Ovary (tissue), 9 donors: ENCODE measurements around the gene KIAA1328. TPM values are rescaled to one million over a fixed set of nuclear protein-coding genes. Genes with fewer than 3 reads are reported as not detected.

ENCODE experiments used
- DNase-seq, 5 donors: peaks; one replicate each; pipeline ENCODE4 v3.0.0-alpha.2; 2019 to 2020
- H3K27ac ChIP-seq, 2 donors: fragments of 200-600 bp; one replicate each; pipeline versions ENCODE4 v1.5.1 to v1.8.0; 2019 to 2022
- H3K27me3 ChIP-seq: fragments of 200-600 bp; one replicate; pipeline ENCODE4 v1.8.0; 2022
- H3K36me3 ChIP-seq: fragments of 200-600 bp; sonication (generic); one replicate; pipeline ENCODE4 v1.5.1; 2019
- H3K4me1 ChIP-seq: one replicate; pipeline ENCODE4 v1.8.1; 2013; ENCODE audit warnings: mild to moderate bottlenecking, moderate library complexity; ENCODE audit not compliant: insufficient read depth
- H3K4me3 ChIP-seq: fragments of 200-600 bp; sonication (generic); one replicate; pipeline ENCODE4 v1.5.1; 2017
- H3K9me3 ChIP-seq, 2 donors: fragments of 200-600 bp in 1 of 2; sonication (generic) in 1 of 2; one replicate each; pipeline versions ENCODE4 v1.5.1 to v1.8.1; 2013 to 2019; ENCODE audit warnings: mild to moderate bottlenecking in 1 of 2, moderate library complexity in 1 of 2
- EP300 ChIP-seq: sonication (generic); formaldehyde crosslinking; IDR thresholded peaks from one replicate; pipeline ENCODE4 v1.6.1; 2017; ENCODE audit warnings: antibody characterized with exemption
- POLR2A ChIP-seq: fragments of 450-650 bp; IDR thresholded peaks from one replicate; pipeline ENCODE4 v1.6.1; 2017; ENCODE audit warnings: antibody characterized with exemption, mild to moderate bottlenecking, moderate library complexity
- WGBS, 3 donors: extraction: QIAGEN DNeasy Blood & Tissue Kit in 1 of 3; methylation state at CpG; one replicate each; pipeline versions ENCODE4 v1.1.5 to v1.1.7; 2013 to 2017; 5-methylcytosine and 5-hydroxymethylcytosine counted together
- intact Hi-C, 4 donors: fragments of 100-400 bp; cut with DNase I; formaldehyde crosslinking; loops; one replicate each; pipeline versions ENCODE4 v1.11.0 to v1.15.1; 2022 to 2023
- polyA plus RNA-seq, 2 donors: library from polyadenylated mRNA; stranded (reverse); fragments of 200-250 nt in 1 of 2; fragments of 350-450 nt in 1 of 2; fragmentation: Illumina TruSeq in 1 of 2; extraction: RNeasy Lipid Tissue Mini Kit (QIAGEN cat#74804) in 1 of 2; gene quantifications; one replicate each; pipeline ENCODE4 v1.2.3, GENCODE V29; 2013 to 2014
- total RNA-seq, 7 donors: library from RNA; depleted of rRNA in 2 of 7; stranded (reverse); fragments of >200 nt in 2 of 7; fragmentation: NEBNext Ultra II Directional in 3 of 7; extraction: Animal tissue kit (Norgen Biotek cat#: 25700) in 3 of 7; gene quantifications; one replicate each; pipeline versions ENCODE4 v1.1.0 to v1.2.4, GENCODE V29; 2016 to 2023
- TF ChIP-seq, protein P1 (sequence below), 3 donors: fragments of 450-650 bp in 2 of 3; fragments of 200-600 bp in 1 of 3; IDR thresholded peaks; one replicate each; pipeline versions ENCODE4 v1.5.1 to v1.8.0; 2016 to 2022; ENCODE audit warnings: antibody characterized with exemption in 3 of 3, mild to moderate bottlenecking in 1 of 3
- donor health status: DM: no; HTN: no; CAD: no; lungs with moderate emphysema.
- donor health status: DM: no; HTN: no; CAD: no.
- donor health status: Bipolar disorder and iron deficiency.
- donor health status: DM: yes; HTN: yes; CAD: no.
- donor health status: DM: no; HTN: no; CAD: no.
- donor health status: DM: yes; HTN: yes; CAD: no.

The KIAA1328 gene
- total and polyA plus RNA-seq, 9 donors = 6.7 to 38.3 (median 18.7) TPM

- TF ChIP-seq EP300 (no peak), POLR2A (no peak)
- H3K4me1 ChIP-seq = no peaks in the 10 kb centered on the region
- H3K4me3 ChIP-seq = no peak overlapping the region
- no peaks in the 10 kb centered on the region for H3K27me3 ChIP-seq
- no peaks in the 10 kb centered on the region for H3K9me3 ChIP-seq
- no peak for DNase-seq
- intact Hi-C loops = no loop called here
- H3K27ac ChIP-seq = no peak overlapping the region
- H3K36me3 ChIP-seq = no peaks in the 10 kb centered on the region
- 89 to 95% (median 92%) methylated on average over 1 of the region's 1 CpG for WGBS, 3 donors
Observed at GRCh38 chr18:36912887-36913286, 84.0 kb downstream of the KIAA1328 start.

GRCh38 chr18:36917907-36918306, 89.0 kb downstream of the KIAA1328 start:
- Histone ChIP-seq H3K36me3 (no peaks in the 10 kb centered on the region), H3K4me3 (no peak overlapping the region), H3K27me3 (no peaks in the 10 kb centered on the region), H3K27ac (no peak overlapping the region), H3K9me3 (no peaks in the 10 kb centered on the region), H3K4me1 (no peaks in the 10 kb centered on the region)
- 72 to 83% (median 79%) methylated on average over 3 of the region's 3 CpGs for WGBS, 3 donors
- no peak for DNase-seq
- TF ChIP-seq, protein P1, sequence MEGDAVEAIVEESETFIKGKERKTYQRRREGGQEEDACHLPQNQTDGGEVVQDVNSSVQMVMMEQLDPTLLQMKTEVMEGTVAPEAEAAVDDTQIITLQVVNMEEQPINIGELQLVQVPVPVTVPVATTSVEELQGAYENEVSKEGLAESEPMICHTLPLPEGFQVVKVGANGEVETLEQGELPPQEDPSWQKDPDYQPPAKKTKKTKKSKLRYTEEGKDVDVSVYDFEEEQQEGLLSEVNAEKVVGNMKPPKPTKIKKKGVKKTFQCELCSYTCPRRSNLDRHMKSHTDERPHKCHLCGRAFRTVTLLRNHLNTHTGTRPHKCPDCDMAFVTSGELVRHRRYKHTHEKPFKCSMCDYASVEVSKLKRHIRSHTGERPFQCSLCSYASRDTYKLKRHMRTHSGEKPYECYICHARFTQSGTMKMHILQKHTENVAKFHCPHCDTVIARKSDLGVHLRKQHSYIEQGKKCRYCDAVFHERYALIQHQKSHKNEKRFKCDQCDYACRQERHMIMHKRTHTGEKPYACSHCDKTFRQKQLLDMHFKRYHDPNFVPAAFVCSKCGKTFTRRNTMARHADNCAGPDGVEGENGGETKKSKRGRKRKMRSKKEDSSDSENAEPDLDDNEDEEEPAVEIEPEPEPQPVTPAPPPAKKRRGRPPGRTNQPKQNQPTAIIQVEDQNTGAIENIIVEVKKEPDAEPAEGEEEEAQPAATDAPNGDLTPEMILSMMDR (IDR thresholded peaks at IDR 0.05) = no peak
- no peak for TF ChIP-seq POLR2A
- no peak for TF ChIP-seq EP300
- intact Hi-C loops = no loop called here

- H3K4me3 ChIP-seq = no peak overlapping the region
- intact Hi-C loops = no loop called here
- no peak overlapping the region for H3K27ac ChIP-seq
- no peaks in the 10 kb centered on the region for H3K27me3 ChIP-seq
- WGBS, 3 donors = 84 to 95% (median 92%) methylated on average over 2 of the region's 2 CpGs
- H3K9me3 ChIP-seq = no peaks in the 10 kb centered on the region
- H3K36me3 ChIP-seq = no peaks in the 10 kb centered on the region
- no peaks in the 10 kb centered on the region for H3K4me1 ChIP-seq
- TF ChIP-seq EP300 (no peak), POLR2A (no peak)
- TF ChIP-seq, protein P1 (IDR thresholded peaks at IDR 0.05) = no peak
- no peak for DNase-seq
Observed at GRCh38 chr18:36929601-36930000, 100.7 kb downstream of the KIAA1328 start.

DNA sequence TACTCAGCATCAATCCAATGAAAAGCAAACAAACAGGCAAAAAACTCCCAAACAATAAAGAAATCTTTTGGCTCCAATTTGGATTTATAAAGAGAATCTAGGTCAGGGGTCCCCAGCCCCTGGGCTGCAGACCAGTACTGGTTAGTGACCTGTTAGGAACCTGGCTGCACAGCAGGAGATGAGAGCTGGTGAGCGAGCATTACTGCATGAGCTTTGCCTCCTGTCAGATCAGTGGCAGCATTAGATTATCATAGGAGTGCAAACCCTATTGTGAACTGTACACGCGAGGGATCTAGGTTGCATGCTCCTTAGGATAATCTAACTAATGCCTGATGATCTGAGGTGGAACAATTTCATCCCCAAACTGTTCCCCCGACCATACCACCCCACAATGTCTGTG, 102.2 kb downstream of the KIAA1328 start:
- Histone ChIP-seq H3K36me3 (no peaks in the 10 kb centered on the region), H3K4me3 (no peak overlapping the region), H3K27me3 (no peaks in the 10 kb centered on the region), H3K27ac (no peak overlapping the region), H3K9me3 (no peaks in the 10 kb centered on the region), H3K4me1 (no peaks in the 10 kb centered on the region)
- DNase-seq = no peak
- TF ChIP-seq EP300 (no peak), POLR2A (no peak)
- TF ChIP-seq, protein P1 (IDR thresholded peaks at IDR 0.05) = no peak
- intact Hi-C loops = no loop called here
- WGBS, 3 donors = 88 to 94% (median 91%) methylated on average over 4 of the region's 4 CpGs

DNA sequence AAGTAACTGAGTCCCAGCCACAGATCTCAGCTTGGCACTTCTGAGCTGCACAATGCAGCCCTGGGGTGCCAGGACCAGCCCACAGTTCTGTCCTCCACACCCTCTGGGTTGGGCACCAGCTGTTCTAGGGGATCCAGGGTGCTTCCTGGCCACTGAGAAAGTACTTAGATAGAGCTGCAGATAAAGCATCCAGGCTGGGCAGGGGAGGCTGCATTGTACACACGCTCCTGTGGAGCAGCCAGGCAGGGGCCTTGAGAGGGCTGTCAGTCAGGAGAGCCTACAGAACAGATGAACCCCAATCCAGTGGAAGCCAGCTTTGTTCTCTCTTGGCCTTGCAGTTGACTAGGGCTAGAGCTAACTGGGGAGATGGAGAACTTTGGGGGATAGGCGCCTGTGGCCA, 104.6 kb downstream of the KIAA1328 start:
- intact Hi-C loops = no loop called here
- DNase-seq = no peak
- 97 to 100% (median 100%) methylated on average over 2 of the region's 2 CpGs for whole genome bisulfite sequencing, 3 donors
- Histone ChIP-seq H3K9me3 (no peaks in the 10 kb centered on the region), H3K27me3 (no peaks in the 10 kb centered on the region), H3K27ac (no peak overlapping the region), H3K4me1 (no peaks in the 10 kb centered on the region), H3K36me3 (no peaks in the 10 kb centered on the region), H3K4me3 (no peak overlapping the region)
- TF ChIP-seq POLR2A (no peak), EP300 (no peak)
- TF ChIP-seq, protein P1 (IDR thresholded peaks at IDR 0.05) = no peak
